ENCODE measurements around the gene GAP43.

The GAP43 gene

DNA sequence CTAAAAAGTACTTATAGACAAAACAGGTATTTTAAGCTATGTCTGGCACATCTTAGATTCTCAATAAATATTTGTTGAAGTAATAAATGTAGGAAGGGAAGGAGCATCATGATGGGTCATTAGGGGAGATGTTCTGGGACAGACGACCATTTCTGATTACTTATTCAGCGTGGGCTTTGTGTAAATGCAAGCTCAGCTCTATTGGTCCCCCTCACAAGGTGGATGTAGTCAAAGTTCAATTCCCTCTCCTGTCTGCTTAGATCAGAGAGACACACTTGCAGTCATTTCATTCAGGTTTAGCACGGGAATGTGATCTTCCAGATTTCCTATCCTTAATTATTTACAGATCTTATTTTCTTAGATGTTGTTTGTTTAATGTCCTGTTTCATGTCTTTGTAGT, 7.5 kb downstream of the GAP43 start:
- no peak for TF ChIP-seq CTCF (IDR thresholded peaks at IDR 0.05)

GRCh38 chr3:115632026-115632425, 8.7 kb downstream of the GAP43 start:
- no peak for TF ChIP-seq CTCF (IDR thresholded peaks at IDR 0.05)

- TF ChIP-seq CTCF (IDR thresholded peaks at IDR 0.05) = no peak
These were observed 10.2 kb downstream of the GAP43 start for GRCh38 chr3:115633467-115633866.

GRCh38 chr3:115634052-115634451, 10.7 kb downstream of the GAP43 start:
- TF ChIP-seq CTCF (IDR thresholded peaks at IDR 0.05) = no peak

GRCh38 chr3:115635406-115635805, 12.1 kb downstream of the GAP43 start:
- no peak for TF ChIP-seq CTCF (IDR thresholded peaks at IDR 0.05)

- no peak for TF ChIP-seq CTCF (IDR thresholded peaks at IDR 0.05)
These were observed 14.9 kb downstream of the GAP43 start for GRCh38 chr3:115638241-115638640.

GRCh38 chr3:115638991-115639390, 15.7 kb downstream of the GAP43 start:
- TF ChIP-seq CTCF (IDR thresholded peaks at IDR 0.05) = no peak

GRCh38 chr3:115644391-115644790, 21.1 kb downstream of the GAP43 start:
- TF ChIP-seq CTCF (IDR thresholded peaks at IDR 0.05) = no peak
